GM19397 (cell line): ENCODE data around the gene RTP5.
"Not testable (repeated sequence)": the region's sequence is repeated elsewhere in the genome, so short reads cannot be mapped to it uniquely, and the experiment has no call there.

Experiments
- ATAC-seq: cut with Tn5 transposase; IDR thresholded peaks from one replicate; pipeline ENCODE4 v1.9.1; 2021; ENCODE audit warnings: mild to moderate bottlenecking, moderate library complexity; ENCODE audit not compliant: unreplicated experiment

The RTP5 gene

GRCh38 chr2:241869087-241869961 is at the start of gene RTP5:
Gene RTP5, plus strand, starts transcription at chr2:241869729. Its CDS starts 28 bp downstream, at chr2:241869757.
- ATAC-seq: no peak

- not testable (repeated sequence) for ATAC-seq
Observed at GRCh38 chr2:241819947-241820624, 49.4 kb upstream of the RTP5 start.

DNA sequence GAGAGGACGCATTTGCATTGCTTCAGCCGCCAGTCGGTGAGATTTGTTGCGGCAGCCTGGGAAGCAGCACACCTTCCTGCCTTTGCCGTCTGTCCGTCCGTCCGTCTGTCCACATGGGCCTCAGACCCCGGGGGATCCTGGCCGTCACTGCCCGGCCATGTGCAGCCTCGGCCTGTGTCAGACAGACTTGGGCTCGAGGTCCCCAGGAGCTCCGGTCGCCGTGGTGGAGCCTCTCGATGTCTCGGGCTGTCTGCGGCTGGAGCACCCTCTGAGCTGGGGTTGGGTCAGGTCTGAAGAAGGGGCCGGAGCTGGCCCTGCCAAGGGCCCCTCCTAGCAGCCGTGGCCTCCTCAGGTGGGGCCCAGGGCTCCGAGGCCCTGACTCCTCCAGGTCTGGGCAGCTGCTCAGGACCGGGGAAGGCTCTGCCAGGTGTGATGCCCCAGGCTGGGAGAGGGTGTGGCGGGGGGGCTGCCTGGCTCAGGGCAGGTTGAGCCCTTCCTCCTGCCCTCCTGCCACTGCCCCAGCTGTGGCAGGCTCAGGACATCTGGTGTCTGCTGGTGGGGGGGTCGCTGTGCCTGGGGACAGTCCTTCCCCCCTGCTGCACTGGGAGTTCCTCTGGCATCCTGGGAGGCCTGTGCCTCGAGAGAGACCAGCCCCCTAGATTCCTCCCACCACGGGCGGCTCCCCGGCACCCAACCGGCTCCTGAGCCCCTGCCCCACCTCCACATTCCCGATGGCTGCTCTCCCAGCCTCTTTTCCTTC is 48.7 kb upstream of the RTP5 start:
- ATAC-seq: no peak

- ATAC-seq: no peak
Observed at GRCh38 chr2:241821460-241822263, 47.9 kb upstream of the RTP5 start.

DNA sequence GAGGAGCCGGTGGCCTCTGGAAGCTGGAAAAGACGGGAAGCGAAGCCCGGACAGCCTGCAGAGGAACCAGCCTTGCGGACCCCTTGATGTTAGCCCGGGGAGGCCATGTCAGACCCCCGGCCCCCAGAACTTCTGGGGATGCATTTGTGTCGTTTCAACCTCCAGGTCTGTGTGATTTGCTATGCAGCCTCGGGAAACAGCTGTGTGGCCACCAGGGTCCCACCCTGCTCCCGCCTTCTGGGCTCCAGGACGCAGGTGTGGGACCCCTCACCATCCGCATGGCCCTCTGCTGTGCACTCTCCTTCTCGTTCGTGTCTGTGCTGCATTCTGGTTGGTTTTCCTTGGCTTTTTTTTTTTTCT is 47.3 kb upstream of the RTP5 start:
- no peak for ATAC-seq

GRCh38 chr2:241823531-241824437 is 45.7 kb upstream of the RTP5 start:
- ATAC-seq: not testable (repeated sequence)

DNA sequence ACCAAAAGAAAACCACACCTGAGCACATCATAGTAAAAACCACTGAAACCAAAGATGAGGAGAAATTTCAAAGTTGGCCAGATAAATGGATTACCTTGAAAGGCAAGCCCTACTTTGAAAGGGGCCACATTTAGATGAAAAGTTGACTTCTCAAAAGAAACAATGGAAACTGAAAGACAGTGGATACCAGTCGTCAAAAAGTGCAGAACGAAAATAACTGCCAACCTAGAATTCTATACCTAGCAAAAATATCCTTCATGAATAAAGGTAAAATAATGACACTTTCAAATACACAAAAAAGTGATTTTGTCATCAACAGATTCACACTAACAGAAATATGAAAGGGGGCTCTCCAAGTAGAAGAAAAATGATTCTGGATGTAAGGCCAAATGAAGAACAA is 42.1 kb upstream of the RTP5 start:
- no peak for ATAC-seq

DNA sequence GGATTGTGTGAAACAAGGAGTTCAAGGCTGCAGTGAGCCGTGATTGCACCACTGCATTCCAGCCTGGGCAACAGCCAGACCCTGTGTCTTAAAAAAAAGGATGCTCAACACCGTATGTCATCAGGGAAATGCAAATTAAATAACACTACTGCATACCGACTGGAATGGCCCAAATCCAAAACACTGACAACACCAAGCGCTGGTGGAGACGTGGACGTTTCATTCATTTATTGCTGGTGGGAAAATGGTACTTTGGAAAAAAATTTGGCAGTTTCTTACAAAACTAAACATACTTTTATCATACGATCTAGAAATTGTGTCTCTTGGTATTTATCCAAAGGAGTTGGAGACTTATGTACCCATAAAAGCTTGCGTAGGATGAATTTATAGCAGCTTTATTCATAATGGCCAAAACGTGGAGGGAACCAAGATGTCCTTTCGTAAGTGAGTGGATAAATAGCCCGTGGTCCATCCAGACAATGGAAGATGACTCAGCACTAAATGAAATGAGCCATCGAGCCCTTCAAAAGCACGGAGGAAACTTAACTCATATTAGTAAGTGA is 36.3 kb upstream of the RTP5 start:
- no peak for ATAC-seq

GRCh38 chr2:241833756-241834526 is 35.6 kb upstream of the RTP5 start:
- ATAC-seq: not testable (repeated sequence)

GRCh38 chr2:241834527-241835210 is 34.9 kb upstream of the RTP5 start:
- no peak for ATAC-seq

- no peak for ATAC-seq
Observed at GRCh38 chr2:241835611-241836010, 33.9 kb upstream of the RTP5 start.

- no peak for ATAC-seq
Observed at GRCh38 chr2:241836292-241836691, 33.2 kb upstream of the RTP5 start.

DNA sequence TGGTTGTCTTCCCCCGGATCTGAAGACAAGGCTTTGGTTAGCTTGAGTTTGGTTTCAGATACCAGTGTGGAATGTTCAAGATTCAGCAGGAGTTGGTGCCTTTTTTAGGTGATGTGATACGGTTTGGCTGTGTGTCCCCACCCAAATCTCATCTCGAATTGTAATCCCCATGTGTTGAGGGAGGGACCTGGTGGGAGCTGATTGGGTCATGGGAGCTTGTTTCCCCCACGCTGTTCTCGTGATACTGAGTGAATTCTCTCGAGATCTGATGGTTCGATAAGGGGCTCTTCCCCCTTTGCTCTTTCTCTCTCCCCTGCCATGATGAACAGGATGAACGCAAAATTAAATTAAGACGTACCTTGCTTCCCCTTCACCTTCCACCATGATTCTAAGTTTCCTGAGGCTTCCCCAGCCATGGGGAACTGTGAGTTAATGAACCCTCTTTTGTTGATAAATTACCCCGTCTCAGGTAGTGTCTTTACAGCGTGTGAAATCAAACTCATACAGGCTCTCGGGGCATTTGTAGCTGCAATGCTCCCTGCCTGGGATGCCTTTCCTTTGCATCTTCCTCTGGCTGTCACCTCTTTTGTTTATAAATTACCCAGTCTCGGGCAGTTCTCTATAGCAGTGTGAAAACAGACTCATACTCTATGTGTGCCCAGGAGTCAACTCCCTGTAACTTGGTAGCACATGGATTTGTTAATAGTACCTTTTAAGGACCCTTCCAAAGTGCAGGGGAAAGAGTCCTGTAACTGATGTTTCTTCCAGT is 32.1 kb upstream of the RTP5 start:
- no peak for ATAC-seq

DNA sequence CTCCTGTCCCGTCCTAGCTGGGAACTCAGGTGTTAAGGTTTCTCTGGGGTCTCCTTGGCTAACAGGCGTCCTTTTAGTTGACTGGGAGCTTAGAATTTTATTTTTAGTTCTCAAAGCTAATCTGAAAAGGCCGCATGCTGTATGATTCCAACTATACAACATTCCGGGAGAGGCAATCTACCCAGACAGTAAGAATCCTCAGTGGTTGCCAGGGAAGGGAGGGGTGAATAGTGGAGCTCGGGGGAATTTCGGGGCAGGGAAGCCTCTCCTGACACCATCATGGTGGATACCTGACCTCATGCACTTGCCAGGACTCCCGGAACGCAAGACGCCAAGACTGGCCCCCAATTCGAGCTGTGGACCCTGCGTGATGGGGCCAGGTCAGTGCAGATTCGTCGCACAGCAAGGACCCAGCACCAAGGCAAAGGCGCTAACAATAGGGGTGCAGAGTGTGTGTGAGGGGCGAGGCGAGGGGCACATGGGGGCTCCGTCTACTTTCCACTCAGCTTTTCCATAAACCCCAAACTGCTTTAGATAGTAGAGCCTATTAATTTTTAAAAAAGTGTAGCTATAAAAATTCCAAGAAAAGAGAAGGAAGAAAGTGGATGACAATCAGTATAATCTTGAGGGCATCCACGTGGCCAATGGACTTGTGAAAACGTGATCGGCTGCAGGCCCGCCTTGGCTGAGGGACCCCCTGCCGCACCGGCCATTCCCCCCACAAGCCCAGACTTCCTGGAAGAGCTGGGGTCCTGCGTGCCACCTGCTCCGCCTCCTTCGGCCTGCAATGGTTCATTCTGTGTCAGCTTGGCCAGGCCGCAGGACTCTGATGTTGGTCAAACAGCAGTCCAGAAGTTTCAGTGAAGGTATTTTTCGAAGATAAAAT is 28.1 kb upstream of the RTP5 start:
- no peak for ATAC-seq

GRCh38 chr2:241842067-241842415 is 27.5 kb upstream of the RTP5 start:
- ATAC-seq: no peak

- ATAC-seq: no peak
Observed at GRCh38 chr2:241842620-241843211, 26.8 kb upstream of the RTP5 start.
